ENCODE data around the gene GPATCH1. TPM values are rescaled to one million over a fixed set of nuclear protein-coding genes. Genes with fewer than 3 reads are reported as not detected.

GPATCH1 gene
- total RNA-seq, 2 donors from 2014 or later, result 4.7 to 8.5 TPM

DNA sequence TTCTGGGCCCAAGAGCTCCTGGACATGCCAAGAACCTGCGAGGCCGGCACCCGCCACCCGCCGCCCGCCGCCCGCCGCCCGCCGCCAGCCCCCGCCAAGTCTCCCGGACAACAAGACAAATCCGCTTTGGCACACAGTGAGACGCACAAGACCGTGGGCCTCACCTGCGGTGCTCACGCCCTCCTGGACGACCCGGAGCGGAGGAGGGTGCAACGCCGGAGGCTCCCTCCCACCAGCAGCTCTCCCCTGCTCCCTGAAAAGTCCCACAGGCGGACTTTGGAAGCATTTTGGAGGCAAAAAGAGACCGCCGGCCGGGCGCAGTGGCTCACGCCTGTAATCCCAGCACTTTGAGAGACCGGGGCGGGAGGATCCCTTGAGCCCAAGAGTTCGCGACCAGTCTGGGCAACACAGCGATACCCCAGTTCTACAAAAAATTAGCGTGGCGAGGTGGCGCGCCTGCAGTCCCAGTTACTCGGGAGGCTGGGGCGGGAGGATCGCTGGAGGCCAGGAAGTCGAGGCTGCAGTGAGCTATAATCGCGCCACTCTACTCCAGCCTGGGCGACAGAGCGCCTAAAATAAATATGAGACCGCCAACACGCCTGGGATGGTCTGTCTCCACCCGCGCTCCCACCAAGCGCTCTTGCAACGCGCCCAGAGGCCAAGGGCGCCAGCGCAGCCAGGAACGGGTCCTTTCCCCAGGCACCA, 17.1 kb upstream of the GPATCH1 start:
- TF ChIP-seq, protein P1, sequence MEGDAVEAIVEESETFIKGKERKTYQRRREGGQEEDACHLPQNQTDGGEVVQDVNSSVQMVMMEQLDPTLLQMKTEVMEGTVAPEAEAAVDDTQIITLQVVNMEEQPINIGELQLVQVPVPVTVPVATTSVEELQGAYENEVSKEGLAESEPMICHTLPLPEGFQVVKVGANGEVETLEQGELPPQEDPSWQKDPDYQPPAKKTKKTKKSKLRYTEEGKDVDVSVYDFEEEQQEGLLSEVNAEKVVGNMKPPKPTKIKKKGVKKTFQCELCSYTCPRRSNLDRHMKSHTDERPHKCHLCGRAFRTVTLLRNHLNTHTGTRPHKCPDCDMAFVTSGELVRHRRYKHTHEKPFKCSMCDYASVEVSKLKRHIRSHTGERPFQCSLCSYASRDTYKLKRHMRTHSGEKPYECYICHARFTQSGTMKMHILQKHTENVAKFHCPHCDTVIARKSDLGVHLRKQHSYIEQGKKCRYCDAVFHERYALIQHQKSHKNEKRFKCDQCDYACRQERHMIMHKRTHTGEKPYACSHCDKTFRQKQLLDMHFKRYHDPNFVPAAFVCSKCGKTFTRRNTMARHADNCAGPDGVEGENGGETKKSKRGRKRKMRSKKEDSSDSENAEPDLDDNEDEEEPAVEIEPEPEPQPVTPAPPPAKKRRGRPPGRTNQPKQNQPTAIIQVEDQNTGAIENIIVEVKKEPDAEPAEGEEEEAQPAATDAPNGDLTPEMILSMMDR (IDR thresholded peaks at IDR 0.05), result no peak
- Histone ChIP-seq H3K4me3 (peak overlapping the region; percentile 59 to 75), H3K4me1 (peaks cover 0 to 18% of the 10 kb centered on the region in 2 donors), H3K27ac (no peak overlapping the region), H3K27me3 (peaks cover 0 to 4% of the 10 kb centered on the region in 2 donors), H3K9me3 (no peaks in the 10 kb centered on the region), H3K36me3 (no peaks in the 10 kb centered on the region)
- no peak for DNase-seq (ENCODE audit: low spot score)

DNA sequence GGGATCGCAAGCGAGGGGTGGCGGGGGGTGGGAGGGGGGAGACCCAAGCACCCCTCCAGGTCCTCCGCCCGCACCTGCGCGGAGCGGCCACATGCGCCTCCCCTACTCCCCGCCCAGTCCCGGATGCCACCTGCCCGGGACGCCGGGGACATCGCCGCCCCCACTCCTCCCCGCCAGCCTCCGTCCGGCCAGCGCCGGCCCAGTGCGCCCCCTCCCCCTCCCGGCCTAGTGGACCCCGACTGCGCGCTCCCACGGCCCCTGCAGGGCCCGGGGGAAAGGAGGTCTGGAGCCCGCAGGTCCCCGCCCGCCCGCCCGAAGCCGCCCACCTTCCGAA, 16.6 kb upstream of the GPATCH1 start:
- Histone ChIP-seq H3K9me3 (no peaks in the 10 kb centered on the region), H3K27me3 (peaks cover 0 to 4% of the 10 kb centered on the region in 2 donors), H3K4me1 (peaks cover 0 to 18% of the 10 kb centered on the region in 2 donors), H3K36me3 (no peaks in the 10 kb centered on the region), H3K27ac (peak overlapping the region in 1 of 2 donors; percentile 17), H3K4me3 (peak overlapping the region; percentile 59 to 75)
- TF ChIP-seq, protein P1 (IDR thresholded peaks at IDR 0.05), result no peak
- no peak for DNase-seq (ENCODE audit: low spot score)

DNA sequence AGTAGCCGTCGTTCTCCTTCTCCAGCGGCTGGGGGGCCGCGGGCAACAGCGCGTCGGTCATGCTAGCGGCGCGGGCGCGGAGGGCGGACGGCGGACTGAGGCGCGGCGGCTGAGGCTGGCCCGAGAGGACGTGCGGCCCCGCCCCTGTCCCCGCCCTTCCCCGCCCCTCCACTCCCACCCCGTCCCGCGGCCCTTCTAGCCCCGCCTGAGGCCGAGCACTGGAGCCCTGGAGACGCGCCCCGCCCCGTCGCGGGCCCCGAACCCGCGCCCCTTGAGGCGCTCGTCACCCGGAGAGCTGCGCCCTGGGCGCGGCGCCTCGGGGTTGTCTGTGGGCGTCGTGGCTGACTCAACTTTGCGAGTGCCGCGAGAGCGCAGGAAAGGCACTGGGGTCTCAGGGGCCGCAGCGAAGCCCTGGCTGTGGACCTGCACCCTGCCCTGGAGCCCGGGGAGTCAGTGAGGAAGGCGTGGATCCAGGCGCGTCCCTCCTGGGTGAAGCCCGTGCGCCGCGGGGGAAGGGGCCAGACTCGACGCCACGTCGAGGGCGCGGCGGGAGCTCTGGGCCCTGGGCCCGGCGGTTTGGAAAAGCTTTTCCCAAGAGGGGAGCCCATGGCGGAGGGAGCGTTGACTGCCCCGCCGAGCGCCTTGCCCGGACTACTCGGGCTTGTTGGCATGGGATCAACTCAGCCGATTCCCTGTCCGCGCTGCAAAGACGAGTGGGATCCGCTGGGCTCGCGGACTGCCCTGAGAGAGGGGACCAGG, 16.0 kb upstream of the GPATCH1 start, which contains the start of gene RHPN2:
Gene RHPN2, minus strand, starts transcription at position 97 of the 759 bp plus-strand sequence. Its CDS starts 36 bp downstream, at position 61.
- Histone ChIP-seq H3K4me1 (peaks cover 0 to 18% of the 10 kb centered on the region in 2 donors), H3K4me3 (peak within 1 kb of the TSS; percentile 59 to 75), H3K9me3 (no peaks in the 10 kb centered on the region), H3K27me3 (peaks cover 0 to 4% of the 10 kb centered on the region in 2 donors), H3K27ac (peak within 1 kb of the TSS in 1 of 2 donors; percentile 17), H3K36me3 (no peaks in the 10 kb centered on the region)
- TF ChIP-seq, protein P1 (IDR thresholded peaks at IDR 0.05), result no peak
- no peak for DNase-seq (ENCODE audit: low spot score)

DNA sequence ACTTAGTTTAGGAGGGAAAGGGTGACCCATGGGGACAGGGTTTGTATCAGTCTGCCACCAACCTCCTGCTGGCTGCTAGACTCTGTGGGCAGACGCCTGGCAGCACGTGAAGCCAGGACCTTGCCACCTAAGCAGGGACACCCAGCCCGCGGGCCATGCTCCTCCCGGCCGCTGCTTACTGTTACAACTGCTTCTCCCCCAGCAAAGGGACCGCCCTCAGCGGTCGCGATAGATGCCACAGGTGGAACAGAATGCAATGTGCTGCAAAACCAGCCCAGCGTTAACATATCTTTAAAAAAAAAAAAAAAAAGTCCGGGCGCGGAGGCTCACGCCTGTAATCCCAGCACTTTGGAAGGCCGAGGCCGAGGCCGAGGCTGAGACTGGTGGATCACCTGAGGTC, 14.4 kb upstream of the GPATCH1 start:
- no peak for DNase-seq (ENCODE audit: low spot score)
- TF ChIP-seq, protein P1 (IDR thresholded peaks at IDR 0.05), result no peak
- Histone ChIP-seq H3K27ac (no peak overlapping the region), H3K27me3 (peaks cover 0 to 4% of the 10 kb centered on the region in 2 donors), H3K36me3 (no peaks in the 10 kb centered on the region), H3K4me3 (no peak overlapping the region), H3K9me3 (no peaks in the 10 kb centered on the region), H3K4me1 (peaks cover 0 to 18% of the 10 kb centered on the region in 2 donors)

DNA sequence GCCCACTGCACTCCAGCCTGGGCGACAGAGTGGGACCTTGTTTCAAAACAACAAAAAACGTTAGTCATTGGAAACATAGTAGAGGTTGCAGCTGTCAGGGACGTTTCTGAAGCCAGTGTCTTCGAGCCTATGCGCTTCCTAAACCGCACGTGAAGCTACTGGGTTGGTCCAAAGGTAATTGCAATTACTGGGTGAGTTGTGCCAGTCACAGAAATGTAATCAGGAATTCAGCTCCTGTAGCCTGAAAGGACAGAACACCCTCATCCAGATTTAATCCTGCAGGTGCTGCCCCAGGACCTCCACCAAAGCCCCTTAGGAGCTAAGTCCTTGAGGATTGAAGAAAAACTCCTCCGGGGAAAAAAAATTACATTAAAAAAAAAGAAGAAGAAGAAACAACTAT, 13.9 kb upstream of the GPATCH1 start:
- Histone ChIP-seq H3K4me1 (peaks cover 0 to 18% of the 10 kb centered on the region in 2 donors), H3K4me3 (no peak overlapping the region), H3K27ac (no peak overlapping the region), H3K36me3 (no peaks in the 10 kb centered on the region), H3K27me3 (peaks cover 0 to 4% of the 10 kb centered on the region in 2 donors), H3K9me3 (no peaks in the 10 kb centered on the region)
- DNase-seq (ENCODE audit: low spot score), result no peak
- TF ChIP-seq, protein P1 (IDR thresholded peaks at IDR 0.05), result no peak
